GM18498 (cell line): ENCODE results near the gene CEP83.
A peak's percentile ranks its signal among the peaks of the same experiment; 100 is the strongest.
"Not testable (repeated sequence)": the region's sequence is repeated elsewhere in the genome, so short reads cannot be mapped to it uniquely, and the experiment has no call there.

Experiments
- ATAC-seq: cut with Tn5 transposase; IDR thresholded peaks from one replicate; pipeline ENCODE4 v1.9.1; 2021; ENCODE audit warnings: mild to moderate bottlenecking, moderate library complexity; ENCODE audit not compliant: unreplicated experiment

CEP83 gene

GRCh38 chr12:94380507-94380906 lies 79.2 kb downstream of the CEP83 start:
- no peak for ATAC-seq

GRCh38 chr12:94379479-94380113 lies 80.1 kb downstream of the CEP83 start:
- ATAC-seq: no peak

GRCh38 chr12:94377599-94377998 lies 82.1 kb downstream of the CEP83 start:
- no peak for ATAC-seq

- no peak for ATAC-seq
Measured at GRCh38 chr12:94374124-94374523, 85.5 kb downstream of the CEP83 start.

GRCh38 chr12:94372461-94372860 lies 87.2 kb downstream of the CEP83 start:
- no peak for ATAC-seq

GRCh38 chr12:94362653-94363052 lies 97.0 kb downstream of the CEP83 start:
- no peak for ATAC-seq

GRCh38 chr12:94359761-94360160 lies 99.9 kb downstream of the CEP83 start:
- ATAC-seq: no peak

- ATAC-seq: no peak
Measured at GRCh38 chr12:94353130-94353529, 106.5 kb downstream of the CEP83 start.

- no peak for ATAC-seq
Measured at GRCh38 chr12:94340573-94340972, 119.1 kb downstream of the CEP83 start.

- ATAC-seq: no peak
Measured at GRCh38 chr12:94338006-94338794, 121.5 kb downstream of the CEP83 start.

GRCh38 chr12:94336211-94336925 lies 123.3 kb downstream of the CEP83 start:
- ATAC-seq: no peak

- no peak for ATAC-seq
Measured at GRCh38 chr12:94333396-94333795, 126.3 kb downstream of the CEP83 start.

- ATAC-seq: no peak
Measured at GRCh38 chr12:94329366-94329765, 130.3 kb downstream of the CEP83 start.

GRCh38 chr12:94327809-94328208 lies 131.9 kb downstream of the CEP83 start:
- ATAC-seq: no peak

- no peak for ATAC-seq
Measured at GRCh38 chr12:94326727-94327126, 132.9 kb downstream of the CEP83 start.

GRCh38 chr12:94326234-94326633 lies 133.4 kb downstream of the CEP83 start:
- no peak for ATAC-seq

GRCh38 chr12:94322346-94322745 lies 137.3 kb downstream of the CEP83 start:
- no peak for ATAC-seq

- ATAC-seq: no peak
Measured at GRCh38 chr12:94320109-94320508, 139.6 kb downstream of the CEP83 start.

- ATAC-seq: no peak
Measured at GRCh38 chr12:94318181-94318580, 141.5 kb downstream of the CEP83 start.

- not testable (repeated sequence) for ATAC-seq
Measured at GRCh38 chr12:94316600-94316999, 143.1 kb downstream of the CEP83 start.

GRCh38 chr12:94312378-94312777 lies 147.3 kb downstream of the CEP83 start:
- no peak for ATAC-seq

GRCh38 chr12:94309373-94309772 lies 150.3 kb downstream of the CEP83 start:
- ATAC-seq: peak; percentile 59
